GM10847 (cell line): ENCODE data around the gene PRPF6.

ENCODE experiments used
- POLR2A ChIP-seq: IDR thresholded peaks from 2 replicates; pipeline ENCODE4 v1.6.1; 2011; ENCODE audit not compliant: insufficient read length; ENCODE audit errors: extremely low read depth

Gene PRPF6

GRCh38 chr20:64011366-64011779 is 30.4 kb downstream of the PRPF6 start:
- TF ChIP-seq POLR2A: no peak

- TF ChIP-seq POLR2A: no peak
Observed at GRCh38 chr20:64015635-64016034, 34.7 kb downstream of the PRPF6 start.

GRCh38 chr20:64021124-64021975 is 40.4 kb downstream of the PRPF6 start:
- TF ChIP-seq POLR2A: no peak

- no peak for TF ChIP-seq POLR2A
Observed at GRCh38 chr20:64022671-64023360, 41.9 kb downstream of the PRPF6 start.

- TF ChIP-seq POLR2A: no peak
Observed at GRCh38 chr20:64023361-64024140, 42.6 kb downstream of the PRPF6 start.

- no peak for TF ChIP-seq POLR2A
Observed at GRCh38 chr20:64024141-64024990, 43.4 kb downstream of the PRPF6 start.

- no peak for TF ChIP-seq POLR2A
Observed at GRCh38 chr20:64025101-64025825, 44.3 kb downstream of the PRPF6 start.

GRCh38 chr20:64025826-64026412 is 45.0 kb downstream of the PRPF6 start:
- TF ChIP-seq POLR2A: no peak

- no peak for TF ChIP-seq POLR2A
Observed at GRCh38 chr20:64027981-64028685, 47.2 kb downstream of the PRPF6 start.

GRCh38 chr20:64029293-64030117 is 48.6 kb downstream of the PRPF6 start:
- TF ChIP-seq POLR2A: no peak

GRCh38 chr20:64030371-64031134 is 49.6 kb downstream of the PRPF6 start:
- no peak for TF ChIP-seq POLR2A
